SKM-1 (cell line): ENCODE data around the gene RBPMS2.

Experiments
- DNase-seq: peaks from one replicate; lab custom pipeline; 2025; ENCODE audit not compliant: unreplicated experiment; lab: John Stamatoyannopoulos, UW

The RBPMS2 gene

GRCh38 chr15:64695561-64695992, 79.8 kb downstream of the RBPMS2 start:
- peak; percentile 23 for DNase-seq

- DNase-seq = no peak
Observed at GRCh38 chr15:64694816-64695215, 80.6 kb downstream of the RBPMS2 start.

DNA sequence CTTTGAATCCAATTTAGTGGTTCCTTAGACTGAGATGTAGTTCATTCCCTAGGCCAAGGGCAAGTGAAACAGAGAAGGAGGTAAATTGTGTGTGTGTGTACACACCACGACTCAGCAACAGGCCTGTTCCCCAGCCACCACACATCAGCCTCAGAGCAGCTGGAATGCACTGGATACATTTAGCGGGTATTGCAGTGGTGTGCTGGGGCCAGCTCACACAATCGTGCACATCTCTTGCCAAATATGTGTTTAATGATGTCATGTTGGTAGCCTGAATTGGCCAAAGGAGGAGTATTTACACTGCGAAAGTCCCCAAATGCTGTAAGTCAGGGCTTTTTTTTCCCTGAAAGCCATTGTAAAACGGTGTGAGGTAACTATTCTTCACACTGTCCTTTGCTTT, 82.3 kb downstream of the RBPMS2 start:
- DNase-seq = no peak

- peak; percentile 65 for DNase-seq
Observed at GRCh38 chr15:64691896-64692565, 83.4 kb downstream of the RBPMS2 start.

GRCh38 chr15:64690578-64691296, 84.7 kb downstream of the RBPMS2 start:
- DNase-seq = no peak

GRCh38 chr15:64690008-64690407, 85.4 kb downstream of the RBPMS2 start:
- no peak for DNase-seq
